Measurements from ENCODE around the gene HSD11B1.

DNA sequence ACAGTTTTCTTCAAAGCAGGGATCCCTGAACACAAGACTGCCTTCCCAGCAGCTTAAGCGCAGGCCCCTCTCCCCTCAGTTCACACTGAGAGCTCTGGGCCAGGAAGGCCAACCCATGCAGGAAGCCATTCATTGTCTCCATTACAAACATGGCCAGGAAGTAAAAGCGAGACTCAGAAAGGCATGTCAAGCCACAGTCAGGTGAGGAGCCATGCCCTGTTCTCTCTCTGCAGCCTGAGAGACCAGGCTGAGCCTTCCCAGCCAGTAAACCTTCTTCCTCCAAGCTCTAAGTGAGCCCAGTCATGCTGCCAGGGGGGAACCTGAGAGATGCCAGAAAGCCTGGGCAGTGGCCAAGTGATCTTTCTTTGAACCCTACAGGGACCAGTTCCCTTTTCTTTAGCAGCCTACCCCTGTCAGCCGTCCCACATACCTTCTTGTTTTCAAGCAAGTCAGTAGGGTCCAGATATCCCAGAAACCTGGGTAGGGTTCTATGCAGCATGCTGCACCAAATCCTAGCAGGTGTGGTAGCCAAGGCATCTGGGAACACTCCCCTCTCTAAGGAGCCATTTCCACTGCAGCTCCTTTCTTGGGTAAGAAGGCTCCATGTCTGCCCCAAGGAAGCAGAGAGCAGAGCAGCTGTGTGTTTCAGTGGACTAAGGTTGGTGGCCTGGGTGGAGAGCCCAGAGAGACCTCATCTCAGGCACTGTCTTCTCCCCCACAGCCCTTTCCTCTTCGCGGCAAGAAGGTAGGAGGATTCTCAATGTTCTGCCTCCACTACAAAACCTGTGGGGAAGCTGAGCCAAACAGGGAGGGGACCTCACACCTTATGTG, 52.2 kb downstream of the HSD11B1 start:
- TF ChIP-seq POLR2A (IDR thresholded peaks at IDR 0.05; ENCODE audit: low read depth, low read length): no peak
- no peak for TF ChIP-seq GATA2 (IDR thresholded peaks at IDR 0.05; ENCODE audit: insufficient read depth, insufficient read length, low read depth, low read length)
- no peak for TF ChIP-seq EZH2 (IDR thresholded peaks at IDR 0.05; ENCODE audit: borderline replicate concordance, low read depth, low read length, severe bottlenecking)
- TF ChIP-seq POLR2AphosphoS5 (IDR thresholded peaks at IDR 0.05; ENCODE audit: insufficient read depth, low read depth, low read length): no peak
- TF ChIP-seq, protein P1, sequence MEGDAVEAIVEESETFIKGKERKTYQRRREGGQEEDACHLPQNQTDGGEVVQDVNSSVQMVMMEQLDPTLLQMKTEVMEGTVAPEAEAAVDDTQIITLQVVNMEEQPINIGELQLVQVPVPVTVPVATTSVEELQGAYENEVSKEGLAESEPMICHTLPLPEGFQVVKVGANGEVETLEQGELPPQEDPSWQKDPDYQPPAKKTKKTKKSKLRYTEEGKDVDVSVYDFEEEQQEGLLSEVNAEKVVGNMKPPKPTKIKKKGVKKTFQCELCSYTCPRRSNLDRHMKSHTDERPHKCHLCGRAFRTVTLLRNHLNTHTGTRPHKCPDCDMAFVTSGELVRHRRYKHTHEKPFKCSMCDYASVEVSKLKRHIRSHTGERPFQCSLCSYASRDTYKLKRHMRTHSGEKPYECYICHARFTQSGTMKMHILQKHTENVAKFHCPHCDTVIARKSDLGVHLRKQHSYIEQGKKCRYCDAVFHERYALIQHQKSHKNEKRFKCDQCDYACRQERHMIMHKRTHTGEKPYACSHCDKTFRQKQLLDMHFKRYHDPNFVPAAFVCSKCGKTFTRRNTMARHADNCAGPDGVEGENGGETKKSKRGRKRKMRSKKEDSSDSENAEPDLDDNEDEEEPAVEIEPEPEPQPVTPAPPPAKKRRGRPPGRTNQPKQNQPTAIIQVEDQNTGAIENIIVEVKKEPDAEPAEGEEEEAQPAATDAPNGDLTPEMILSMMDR (IDR thresholded peaks at IDR 0.05; ENCODE audit: extremely low read depth in 1 of 2, insufficient read depth in 1 of 2, low read depth in 1 of 2, low read length in 2 of 2): no peak
- TF ChIP-seq FOS (IDR thresholded peaks at IDR 0.05; ENCODE audit: borderline replicate concordance, insufficient read depth, low read length): no peak

Measured in endothelial cell of umbilical vein (primary cell).